WERI-Rb-1 (cell line): Measurements from ENCODE around the gene CACNA1H.

ENCODE experiments used
- DNase-seq: peaks from one replicate; pipeline ENCODE4 v3.0.0-alpha.2; 2020
- H3K27ac ChIP-seq: fragments of 250-450 bp; sonication (Bioruptor Pico); 2 replicates; pipeline ENCODE4 v1.5.1; 2020; ENCODE audit warnings: mild to moderate bottlenecking, moderate library complexity
- H3K27me3 ChIP-seq: fragments of 250-450 bp; sonication (Bioruptor Pico); 2 replicates; pipeline ENCODE4 v1.5.1; 2021; ENCODE audit warnings: mild to moderate bottlenecking, low read depth, moderate library complexity; ENCODE audit not compliant: insufficient read depth, severe bottlenecking
- H3K36me3 ChIP-seq: fragments of 250-450 bp; sonication (Bioruptor Pico); 2 replicates; pipeline ENCODE4 v1.5.1; 2020; ENCODE audit warnings: mild to moderate bottlenecking, moderate library complexity
- H3K4me3 ChIP-seq: 2 replicates; pipeline ENCODE4 v1.5.1; 2011; ENCODE audit warnings: low read depth, mild to moderate bottlenecking, control low read depth, low read length
- H3K9me3 ChIP-seq: fragments of 250-450 bp; sonication (Bioruptor Pico); 2 replicates; pipeline ENCODE4 v1.5.1; 2021; ENCODE audit warnings: mild to moderate bottlenecking, moderate library complexity; ENCODE audit not compliant: severe bottlenecking
- CTCF ChIP-seq: IDR thresholded peaks from 2 replicates; pipeline ENCODE4 v1.5.1; 2011; ENCODE audit warnings: low read depth, mild to moderate bottlenecking, control low read depth, inconsistent platforms, low read length

The CACNA1H gene

GRCh38 chr16:1168837-1169236 is 15.9 kb downstream of the CACNA1H start:
- no peak overlapping the region for H3K27ac ChIP-seq
- no peaks in the 10 kb centered on the region for H3K27me3 ChIP-seq
- H3K9me3 ChIP-seq = no peaks in the 10 kb centered on the region
- no peak for TF ChIP-seq CTCF
- DNase-seq = no peak
- no peak overlapping the region for H3K4me3 ChIP-seq
- peaks cover 12% of the 10 kb centered on the region; the same call in 1 of the 2 replicates for H3K36me3 ChIP-seq

GRCh38 chr16:1169285-1170075 is 16.6 kb downstream of the CACNA1H start:
- Histone ChIP-seq H3K4me3 (no peak overlapping the region), H3K36me3 (peaks cover 9% of the 10 kb centered on the region; the same call in 1 of the 2 replicates), H3K27ac (peak overlapping the region; percentile 69), H3K9me3 (no peaks in the 10 kb centered on the region), H3K27me3 (no peaks in the 10 kb centered on the region)
- TF ChIP-seq CTCF = peak; percentile 25; the same call in 1 of the 2 replicates
- DNase-seq = peak; percentile 61

GRCh38 chr16:1170076-1170418 is 17.1 kb downstream of the CACNA1H start:
- peaks cover 9% of the 10 kb centered on the region; the same call in 1 of the 2 replicates for H3K36me3 ChIP-seq
- no peaks in the 10 kb centered on the region for H3K27me3 ChIP-seq
- TF ChIP-seq CTCF = no peak
- H3K9me3 ChIP-seq = no peaks in the 10 kb centered on the region
- peak overlapping the region; percentile 69; the same call in 1 of the 2 replicates for H3K27ac ChIP-seq
- H3K4me3 ChIP-seq = no peak overlapping the region
- no peak for DNase-seq

GRCh38 chr16:1171001-1171400 is 18.1 kb downstream of the CACNA1H start:
- no peaks in the 10 kb centered on the region for H3K9me3 ChIP-seq
- TF ChIP-seq CTCF = no peak
- H3K27ac ChIP-seq = peak overlapping the region; percentile 18
- H3K27me3 ChIP-seq = no peaks in the 10 kb centered on the region
- H3K4me3 ChIP-seq = no peak overlapping the region
- no peak for DNase-seq
- peaks cover 9% of the 10 kb centered on the region; the same call in 1 of the 2 replicates for H3K36me3 ChIP-seq

- no peak overlapping the region for H3K4me3 ChIP-seq
- no peaks in the 10 kb centered on the region for H3K9me3 ChIP-seq
- peaks cover 9% of the 10 kb centered on the region; the same call in 1 of the 2 replicates for H3K36me3 ChIP-seq
- no peak for TF ChIP-seq CTCF
- H3K27ac ChIP-seq = no peak overlapping the region
- no peaks in the 10 kb centered on the region for H3K27me3 ChIP-seq
- DNase-seq = no peak
Observed at GRCh38 chr16:1171854-1172428, 19.0 kb downstream of the CACNA1H start.
